Measurements from ENCODE around the gene USH1C. TPM values are rescaled to one million over a fixed set of nuclear protein-coding genes. Genes with fewer than 3 reads are reported as not detected.

The USH1C gene
- total RNA-seq, 1 donor from 2014 or later: 1.4 TPM

DNA sequence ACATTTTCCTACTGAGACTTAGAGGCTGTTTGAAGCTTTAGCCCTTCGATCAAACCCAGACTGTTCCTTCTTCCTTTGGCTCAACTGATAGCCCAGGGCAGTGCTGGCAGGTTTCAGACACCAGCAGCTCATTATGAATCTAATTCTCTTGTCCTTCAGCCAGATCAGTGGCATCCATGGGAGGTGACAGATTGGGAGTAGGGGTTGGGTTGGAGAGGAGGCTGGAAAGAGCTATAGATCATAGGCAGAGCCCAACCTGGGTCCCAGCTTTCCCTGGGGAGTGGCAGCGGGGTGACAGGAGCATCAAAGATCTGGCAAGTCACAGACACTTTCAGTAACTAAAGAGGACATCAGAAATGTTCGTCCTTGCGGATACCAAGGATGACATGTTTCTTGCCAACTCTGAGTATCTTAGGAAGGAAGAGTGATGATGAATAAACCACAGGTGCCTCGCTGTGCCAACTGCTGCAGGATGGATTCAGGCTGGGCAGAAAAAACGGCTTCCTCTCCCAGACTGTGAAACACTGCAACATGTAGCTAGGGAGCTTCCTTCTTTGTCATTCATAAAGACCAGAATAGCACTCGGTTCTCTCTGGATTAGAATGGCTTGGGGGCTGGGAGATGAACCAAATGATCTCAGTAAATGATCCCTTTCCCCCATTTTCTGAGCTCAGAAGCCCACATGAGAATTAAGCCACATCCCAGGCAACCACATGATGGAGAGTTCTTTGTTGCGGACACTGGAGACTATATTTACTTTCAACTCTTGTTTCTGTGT, 86.6 kb downstream of the USH1C start:
- no peaks in the 10 kb centered on the region for H3K36me3 Mint-ChIP-seq (ENCODE audit: low read depth, unreplicated experiment)
- H3K4me1 Mint-ChIP-seq (ENCODE audit: unreplicated experiment): peaks cover 27% of the 10 kb centered on the region
- H3K9me3 Mint-ChIP-seq (ENCODE audit: unreplicated experiment): no peaks in the 10 kb centered on the region
- DNase-seq (ENCODE audit: low spot score): no peak
- TF ChIP-seq, protein P1, sequence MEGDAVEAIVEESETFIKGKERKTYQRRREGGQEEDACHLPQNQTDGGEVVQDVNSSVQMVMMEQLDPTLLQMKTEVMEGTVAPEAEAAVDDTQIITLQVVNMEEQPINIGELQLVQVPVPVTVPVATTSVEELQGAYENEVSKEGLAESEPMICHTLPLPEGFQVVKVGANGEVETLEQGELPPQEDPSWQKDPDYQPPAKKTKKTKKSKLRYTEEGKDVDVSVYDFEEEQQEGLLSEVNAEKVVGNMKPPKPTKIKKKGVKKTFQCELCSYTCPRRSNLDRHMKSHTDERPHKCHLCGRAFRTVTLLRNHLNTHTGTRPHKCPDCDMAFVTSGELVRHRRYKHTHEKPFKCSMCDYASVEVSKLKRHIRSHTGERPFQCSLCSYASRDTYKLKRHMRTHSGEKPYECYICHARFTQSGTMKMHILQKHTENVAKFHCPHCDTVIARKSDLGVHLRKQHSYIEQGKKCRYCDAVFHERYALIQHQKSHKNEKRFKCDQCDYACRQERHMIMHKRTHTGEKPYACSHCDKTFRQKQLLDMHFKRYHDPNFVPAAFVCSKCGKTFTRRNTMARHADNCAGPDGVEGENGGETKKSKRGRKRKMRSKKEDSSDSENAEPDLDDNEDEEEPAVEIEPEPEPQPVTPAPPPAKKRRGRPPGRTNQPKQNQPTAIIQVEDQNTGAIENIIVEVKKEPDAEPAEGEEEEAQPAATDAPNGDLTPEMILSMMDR (IDR thresholded peaks at IDR 0.05; ENCODE audit: unreplicated experiment): no peak
- peaks cover 8% of the 10 kb centered on the region for H3K27me3 Mint-ChIP-seq (ENCODE audit: unreplicated experiment)
- H3K27ac Mint-ChIP-seq (ENCODE audit: unreplicated experiment): peak overlapping the region; percentile 87
- H3K4me3 Mint-ChIP-seq (ENCODE audit: unreplicated experiment): no peak overlapping the region

DNA sequence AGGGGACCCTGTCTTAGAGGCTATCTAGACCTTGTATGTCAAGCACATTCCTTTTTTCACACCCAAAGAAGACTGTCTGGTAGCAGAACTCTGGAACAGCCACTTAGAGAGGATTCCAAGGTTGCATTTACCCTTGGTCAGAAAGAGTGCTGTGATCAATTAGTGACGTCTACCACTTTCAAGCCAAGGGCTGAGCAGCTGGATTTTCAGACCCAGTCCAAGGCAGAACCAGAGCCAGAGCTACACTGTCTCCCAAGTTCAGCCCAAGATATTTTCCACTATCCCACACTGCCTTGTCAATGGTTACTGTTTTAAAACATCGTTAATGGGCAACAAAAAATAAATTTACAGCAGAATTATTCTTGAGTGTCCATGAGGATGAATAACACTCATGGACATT, 91.5 kb downstream of the USH1C start:
- no peaks in the 10 kb centered on the region for H3K9me3 Mint-ChIP-seq (ENCODE audit: unreplicated experiment)
- no peak for DNase-seq (ENCODE audit: low spot score)
- no peak overlapping the region for H3K4me3 Mint-ChIP-seq (ENCODE audit: unreplicated experiment)
- peaks cover 10% of the 10 kb centered on the region for H3K4me1 Mint-ChIP-seq (ENCODE audit: unreplicated experiment)
- no peaks in the 10 kb centered on the region for H3K36me3 Mint-ChIP-seq (ENCODE audit: low read depth, unreplicated experiment)
- peaks cover 4% of the 10 kb centered on the region for H3K27me3 Mint-ChIP-seq (ENCODE audit: unreplicated experiment)
- TF ChIP-seq, protein P1 (IDR thresholded peaks at IDR 0.05; ENCODE audit: unreplicated experiment): no peak
- no peak overlapping the region for H3K27ac Mint-ChIP-seq (ENCODE audit: unreplicated experiment)

DNA sequence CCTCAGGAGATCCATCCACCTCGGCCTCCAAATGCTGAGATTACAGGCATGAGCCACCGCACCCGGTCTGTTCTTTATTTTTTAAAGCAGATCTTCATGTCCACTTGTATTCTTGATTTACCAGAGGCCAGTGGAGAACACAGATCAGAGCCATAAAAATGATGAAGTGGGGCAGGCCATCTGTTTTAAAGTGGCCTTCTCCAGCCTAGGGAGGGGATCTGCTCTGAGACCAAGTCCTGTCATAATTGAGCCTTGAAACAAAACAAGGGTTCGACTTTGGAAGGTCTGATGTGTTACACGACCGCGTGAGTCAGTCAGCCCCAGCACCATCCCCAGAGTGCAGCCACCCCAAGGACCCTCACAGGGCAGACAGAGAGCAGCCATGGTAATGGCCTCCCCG, 95.1 kb downstream of the USH1C start:
- no peaks in the 10 kb centered on the region for H3K36me3 Mint-ChIP-seq (ENCODE audit: low read depth, unreplicated experiment)
- no peak for DNase-seq (ENCODE audit: low spot score)
- H3K4me1 Mint-ChIP-seq (ENCODE audit: unreplicated experiment): no peaks in the 10 kb centered on the region
- no peaks in the 10 kb centered on the region for H3K9me3 Mint-ChIP-seq (ENCODE audit: unreplicated experiment)
- no peak overlapping the region for H3K27ac Mint-ChIP-seq (ENCODE audit: unreplicated experiment)
- H3K4me3 Mint-ChIP-seq (ENCODE audit: unreplicated experiment): no peak overlapping the region
- no peaks in the 10 kb centered on the region for H3K27me3 Mint-ChIP-seq (ENCODE audit: unreplicated experiment)
- TF ChIP-seq, protein P1 (IDR thresholded peaks at IDR 0.05; ENCODE audit: unreplicated experiment): no peak

DNA sequence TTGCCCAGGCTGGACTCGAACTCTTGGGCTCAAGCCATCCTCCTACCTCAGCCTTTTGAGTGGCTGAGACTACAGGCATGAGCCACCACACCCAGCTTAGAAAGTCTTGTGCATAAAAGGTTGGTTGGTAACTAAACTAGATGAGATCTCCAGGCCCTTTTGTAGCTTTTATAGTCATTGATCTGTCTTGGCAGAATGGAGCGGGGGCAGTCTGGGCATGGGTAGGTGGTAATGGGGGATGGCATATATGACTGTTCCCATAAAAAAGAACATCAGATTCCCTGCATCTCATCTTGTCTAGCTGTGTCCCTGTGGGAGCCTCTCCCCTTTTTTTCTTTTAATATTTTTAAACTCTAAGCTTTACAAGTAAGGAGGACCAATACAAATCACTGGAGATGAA, 97.7 kb downstream of the USH1C start:
- TF ChIP-seq, protein P1 (IDR thresholded peaks at IDR 0.05; ENCODE audit: unreplicated experiment): no peak
- Mint-ChIP-seq H3K9me3 (ENCODE audit: unreplicated experiment) (no peaks in the 10 kb centered on the region), H3K36me3 (ENCODE audit: low read depth, unreplicated experiment) (no peaks in the 10 kb centered on the region), H3K27me3 (ENCODE audit: unreplicated experiment) (no peaks in the 10 kb centered on the region), H3K4me3 (ENCODE audit: unreplicated experiment) (no peak overlapping the region), H3K27ac (ENCODE audit: unreplicated experiment) (no peak overlapping the region), H3K4me1 (ENCODE audit: unreplicated experiment) (no peaks in the 10 kb centered on the region)
- no peak for DNase-seq (ENCODE audit: low spot score)

DNA sequence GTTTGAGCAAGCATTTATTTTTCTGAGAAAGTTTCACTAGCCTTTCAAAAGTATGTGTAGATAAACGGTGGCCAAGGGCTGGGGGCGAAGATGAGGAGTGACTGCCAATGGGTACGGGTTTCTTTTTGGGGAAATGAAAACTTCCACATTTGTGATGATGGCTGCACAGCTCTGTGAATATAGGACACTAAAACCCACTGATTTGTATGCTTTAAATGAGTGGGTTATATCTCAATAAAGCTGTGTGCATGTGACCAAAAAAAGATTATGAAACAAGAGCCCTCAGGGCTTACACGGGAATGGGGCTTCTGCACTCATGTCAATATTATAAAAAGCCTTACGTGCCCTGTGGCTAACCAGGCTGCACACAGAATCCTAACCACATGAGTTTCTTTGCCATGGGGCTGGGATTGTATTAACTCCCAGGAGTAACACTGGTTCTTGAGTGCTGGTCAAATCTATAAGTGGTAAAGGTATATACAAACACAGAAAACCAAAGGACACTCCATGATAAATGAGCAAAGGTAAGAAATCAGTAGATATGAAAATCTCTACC, 98.9 kb downstream of the USH1C start:
- no peaks in the 10 kb centered on the region for H3K9me3 Mint-ChIP-seq (ENCODE audit: unreplicated experiment)
- no peak overlapping the region for H3K27ac Mint-ChIP-seq (ENCODE audit: unreplicated experiment)
- no peak for DNase-seq (ENCODE audit: low spot score)
- no peak overlapping the region for H3K4me3 Mint-ChIP-seq (ENCODE audit: unreplicated experiment)
- H3K36me3 Mint-ChIP-seq (ENCODE audit: low read depth, unreplicated experiment): no peaks in the 10 kb centered on the region
- no peaks in the 10 kb centered on the region for H3K4me1 Mint-ChIP-seq (ENCODE audit: unreplicated experiment)
- TF ChIP-seq, protein P1 (IDR thresholded peaks at IDR 0.05; ENCODE audit: unreplicated experiment): no peak
- no peaks in the 10 kb centered on the region for H3K27me3 Mint-ChIP-seq (ENCODE audit: unreplicated experiment)
